H1 (cell line): ENCODE results near the gene GCNT1.

Source experiments
- FOSL1 ChIP-seq: IDR thresholded peaks from 2 replicates; pipeline ENCODE4 v1.6.1; 2011; ENCODE audit warnings: mild to moderate bottlenecking, low read depth, low read length, moderate library complexity; ENCODE audit not compliant: insufficient read depth
- PHF8 ChIP-seq: fragments of 200-600 bp; sonication (generic); conservative IDR thresholded peaks from 2 replicates; pipeline ENCODE4 v1.7.1; 2012; ENCODE audit warnings: low read depth, mild to moderate bottlenecking, inconsistent platforms, low read length, moderate library complexity
- POLR2A ChIP-seq, 2 experiments: IDR thresholded peaks; 1 replicate in 1 of 2; 2 replicates in 1 of 2; pipeline ENCODE4 v1.6.1; 2011; ENCODE audit warnings: low read depth in 2 of 2, low read length in 2 of 2, mild to moderate bottlenecking in 2 of 2; ENCODE audit errors: control extremely low read depth in 1 of 2
- TF ChIP-seq, protein P1 (sequence below), 3 experiments: IDR thresholded peaks; 1 replicate in 2 of 3; 2 replicates in 1 of 3; pipeline versions ENCODE4 v1.5.1 to v1.6.1; 2011; ENCODE audit warnings: low read length in 3 of 3, mild to moderate bottlenecking in 3 of 3, inconsistent platforms in 2 of 3, low read depth in 1 of 3, moderate library complexity in 1 of 3; ENCODE audit not compliant: insufficient read depth in 1 of 3; ENCODE audit errors: control extremely low read depth in 1 of 3
- TF ChIP-seq, protein P2 (sequence below): IDR thresholded peaks from 2 replicates; pipeline ENCODE4 v1.6.1; 2012; ENCODE audit warnings: inconsistent platforms

DNA sequence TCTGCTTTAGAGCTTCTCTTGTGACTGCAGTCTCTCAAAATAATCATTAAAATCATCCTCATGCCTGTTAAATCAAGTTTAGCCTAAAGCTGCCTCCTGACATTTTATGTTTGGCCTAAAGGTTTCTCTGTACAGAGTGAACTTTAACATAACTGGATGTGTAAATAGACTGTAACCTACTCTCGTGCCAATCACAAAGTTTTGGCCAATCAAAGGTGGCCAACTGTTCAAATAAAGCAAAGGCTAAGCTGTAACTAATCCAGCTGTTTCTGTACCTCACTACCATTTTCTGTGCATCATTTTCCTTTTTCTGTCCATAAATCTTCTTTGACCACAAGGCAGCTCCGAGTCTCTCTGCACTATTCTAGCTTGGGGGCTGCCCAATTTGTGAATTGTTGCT, 86.2 kb downstream of the GCNT1 start:
- TF ChIP-seq POLR2A (IDR thresholded peaks at IDR 0.05; ENCODE audit: control extremely low read depth in 1 of 2, low read depth in 2 of 2, low read length in 2 of 2) (no peak), FOSL1 (no peak), PHF8 (no peak)
- TF ChIP-seq, protein P1, sequence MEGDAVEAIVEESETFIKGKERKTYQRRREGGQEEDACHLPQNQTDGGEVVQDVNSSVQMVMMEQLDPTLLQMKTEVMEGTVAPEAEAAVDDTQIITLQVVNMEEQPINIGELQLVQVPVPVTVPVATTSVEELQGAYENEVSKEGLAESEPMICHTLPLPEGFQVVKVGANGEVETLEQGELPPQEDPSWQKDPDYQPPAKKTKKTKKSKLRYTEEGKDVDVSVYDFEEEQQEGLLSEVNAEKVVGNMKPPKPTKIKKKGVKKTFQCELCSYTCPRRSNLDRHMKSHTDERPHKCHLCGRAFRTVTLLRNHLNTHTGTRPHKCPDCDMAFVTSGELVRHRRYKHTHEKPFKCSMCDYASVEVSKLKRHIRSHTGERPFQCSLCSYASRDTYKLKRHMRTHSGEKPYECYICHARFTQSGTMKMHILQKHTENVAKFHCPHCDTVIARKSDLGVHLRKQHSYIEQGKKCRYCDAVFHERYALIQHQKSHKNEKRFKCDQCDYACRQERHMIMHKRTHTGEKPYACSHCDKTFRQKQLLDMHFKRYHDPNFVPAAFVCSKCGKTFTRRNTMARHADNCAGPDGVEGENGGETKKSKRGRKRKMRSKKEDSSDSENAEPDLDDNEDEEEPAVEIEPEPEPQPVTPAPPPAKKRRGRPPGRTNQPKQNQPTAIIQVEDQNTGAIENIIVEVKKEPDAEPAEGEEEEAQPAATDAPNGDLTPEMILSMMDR (IDR thresholded peaks at IDR 0.05; ENCODE audit: control extremely low read depth in 1 of 3, insufficient read depth in 1 of 3, low read depth in 1 of 3, low read length in 3 of 3): no peak
- TF ChIP-seq, protein P2, sequence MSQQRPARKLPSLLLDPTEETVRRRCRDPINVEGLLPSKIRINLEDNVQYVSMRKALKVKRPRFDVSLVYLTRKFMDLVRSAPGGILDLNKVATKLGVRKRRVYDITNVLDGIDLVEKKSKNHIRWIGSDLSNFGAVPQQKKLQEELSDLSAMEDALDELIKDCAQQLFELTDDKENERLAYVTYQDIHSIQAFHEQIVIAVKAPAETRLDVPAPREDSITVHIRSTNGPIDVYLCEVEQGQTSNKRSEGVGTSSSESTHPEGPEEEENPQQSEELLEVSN: no peak
